NOMO-1 (cell line): ENCODE results near the gene APOL2.
A peak's percentile ranks its signal among the peaks of the same experiment; 100 is the strongest.
"Not testable (repeated sequence)": the region's sequence is repeated elsewhere in the genome, so short reads cannot be mapped to it uniquely, and the experiment has no call there.

ENCODE experiments used
- DNase-seq, 2 experiments: peaks; one replicate each; lab custom pipeline; 2025; ENCODE audit not compliant: unreplicated experiment in 2 of 2; lab: John Stamatoyannopoulos, UW

Gene APOL2

GRCh38 chr22:36263886-36264664 is 24.7 kb upstream of the APOL2 start:
- not testable (repeated sequence) for DNase-seq

- peak in 1 of 2 experiments; percentile 38 for DNase-seq
Observed at GRCh38 chr22:36263216-36263673, 23.9 kb upstream of the APOL2 start.

DNA sequence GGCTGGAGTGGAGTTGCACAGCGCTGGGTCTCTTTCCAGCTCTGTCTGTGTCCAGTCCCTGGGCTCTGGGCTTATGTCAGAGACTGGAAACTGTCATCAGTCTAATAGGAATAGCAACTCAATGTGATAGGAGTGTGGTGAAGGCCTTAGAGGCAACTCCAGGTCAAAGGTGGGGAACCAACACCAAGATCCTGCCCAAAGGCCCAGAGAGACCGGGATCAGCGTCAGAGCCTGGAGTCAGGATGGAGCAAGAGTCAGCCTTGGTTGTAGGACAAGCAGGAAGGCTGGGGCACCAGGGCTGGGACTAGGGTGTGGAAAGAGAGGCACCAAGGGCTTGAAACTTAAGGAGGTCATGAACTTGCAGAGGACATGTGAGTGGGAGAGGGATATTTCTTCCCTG is 23.0 kb upstream of the APOL2 start:
- DNase-seq = not testable (repeated sequence)

- DNase-seq = not testable (repeated sequence)
Observed at GRCh38 chr22:36261675-36262074, 22.3 kb upstream of the APOL2 start.

GRCh38 chr22:36259615-36260300 is 20.4 kb upstream of the APOL2 start:
- DNase-seq = no peak

DNA sequence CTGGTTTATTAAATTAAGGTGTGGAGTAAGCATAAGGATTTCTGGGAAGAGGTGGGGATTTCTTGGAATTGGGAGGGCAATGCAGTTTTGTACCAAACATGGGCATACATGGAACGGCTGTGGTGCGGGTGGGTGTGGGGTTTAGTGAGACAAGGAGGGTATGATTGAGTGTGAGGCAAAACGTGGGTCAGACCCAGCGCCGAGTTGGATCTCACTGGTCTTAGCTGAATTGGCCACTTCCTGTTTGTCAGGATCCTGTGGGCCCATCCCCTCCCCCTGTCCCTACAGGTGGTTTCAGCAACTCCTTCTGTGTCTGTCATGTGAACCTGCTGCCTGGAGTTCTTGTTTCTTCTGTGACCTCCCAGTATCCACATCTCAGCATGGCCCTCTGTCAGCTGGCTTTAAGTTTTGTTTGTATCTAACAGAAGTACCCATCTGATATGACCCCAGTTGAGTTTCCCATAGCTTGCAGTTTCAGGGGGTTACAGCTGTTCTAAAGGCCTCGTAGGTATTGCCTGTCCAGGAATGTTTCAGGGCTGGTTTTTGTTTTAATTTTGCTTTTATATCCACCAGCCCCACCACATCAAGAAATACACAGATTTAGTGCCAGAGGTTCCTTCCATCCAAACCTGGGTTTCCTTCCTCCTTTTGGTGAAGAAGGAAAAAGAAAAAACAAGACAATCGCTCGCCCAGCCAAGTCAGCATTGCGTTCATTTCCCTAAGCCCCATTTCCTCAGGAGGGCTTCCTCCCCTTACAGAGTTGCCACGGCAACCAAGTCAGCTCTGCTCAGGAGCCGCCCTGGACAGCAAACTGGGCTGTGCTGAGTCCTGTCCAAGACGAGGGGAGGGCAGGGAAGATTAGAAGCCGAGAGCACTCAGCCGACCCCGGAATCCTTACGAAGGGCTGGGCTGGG is 19.6 kb upstream of the APOL2 start:
- no peak for DNase-seq

DNA sequence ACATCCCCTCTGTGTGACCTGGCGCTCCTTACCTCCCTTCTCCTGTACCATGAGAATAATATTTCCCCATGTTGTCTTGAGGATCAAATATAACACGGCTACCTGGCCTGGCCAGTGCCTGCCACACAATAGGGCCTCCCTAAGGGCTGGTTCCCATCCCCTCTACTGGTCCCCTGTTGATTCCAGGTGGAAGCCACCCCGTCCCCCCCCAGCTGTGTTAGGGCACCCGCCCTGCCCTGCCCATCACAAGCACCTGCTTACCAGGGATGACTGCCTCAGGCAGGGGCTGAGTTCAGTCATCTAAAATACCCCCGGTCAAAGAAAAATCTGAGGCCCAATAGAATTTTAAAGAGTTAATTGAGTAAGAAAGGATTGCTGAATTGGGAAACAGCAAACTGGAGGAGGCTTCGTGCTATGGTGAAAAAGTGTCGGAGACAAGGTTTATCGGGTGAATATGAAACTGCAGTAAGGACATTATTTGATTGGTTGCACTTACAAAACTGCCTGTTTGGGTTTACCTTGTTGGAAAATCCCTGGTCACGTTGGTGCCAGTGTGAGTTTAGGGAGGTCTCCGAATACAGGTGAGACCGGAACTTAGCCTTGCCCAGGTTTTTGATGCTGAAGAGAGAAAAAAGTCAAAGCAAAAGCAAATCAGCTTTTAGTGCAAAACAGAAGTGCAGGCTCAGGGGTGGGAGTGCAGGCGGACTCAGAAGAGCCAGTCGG is 18.8 kb upstream of the APOL2 start:
- DNase-seq = no peak

DNA sequence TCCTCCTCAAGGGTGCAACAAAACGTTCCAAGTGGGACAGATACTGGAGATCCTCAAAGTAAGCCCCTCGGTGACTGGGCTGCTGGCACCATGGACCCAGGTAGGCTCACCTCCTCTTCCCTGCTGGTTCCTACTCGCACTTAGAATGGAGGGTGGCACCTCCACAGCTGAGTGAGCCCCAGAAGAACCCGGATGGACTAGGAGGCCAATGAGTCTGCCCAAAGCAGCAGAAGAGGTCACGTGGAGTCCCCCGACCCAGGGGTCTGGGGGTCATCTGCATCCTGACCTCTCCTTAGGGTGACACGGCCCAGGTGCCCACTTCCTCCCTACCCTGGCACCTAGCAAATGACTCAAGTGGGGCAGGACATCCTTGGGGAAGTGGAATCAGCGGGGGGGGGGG is 18.0 kb upstream of the APOL2 start:
- no peak for DNase-seq

DNA sequence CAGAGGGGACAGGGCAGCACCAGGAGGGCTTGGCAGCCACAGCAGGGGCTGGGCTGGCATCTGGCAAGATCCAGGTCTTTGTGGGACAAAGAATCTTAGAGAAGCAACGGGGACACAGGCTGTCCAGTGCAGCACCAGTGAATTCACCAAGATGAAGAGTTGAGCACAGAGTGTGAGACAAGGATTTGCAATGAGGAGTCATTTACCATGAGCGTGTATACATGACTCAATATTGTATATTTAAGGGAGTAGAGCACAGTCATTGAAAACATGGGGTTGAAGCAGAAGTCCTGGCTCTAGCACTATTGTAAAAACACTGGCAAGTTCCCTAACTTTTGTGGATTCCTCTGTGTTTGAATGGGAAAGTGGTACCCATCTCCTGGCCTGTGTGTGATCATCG is 17.2 kb upstream of the APOL2 start:
- no peak for DNase-seq

DNA sequence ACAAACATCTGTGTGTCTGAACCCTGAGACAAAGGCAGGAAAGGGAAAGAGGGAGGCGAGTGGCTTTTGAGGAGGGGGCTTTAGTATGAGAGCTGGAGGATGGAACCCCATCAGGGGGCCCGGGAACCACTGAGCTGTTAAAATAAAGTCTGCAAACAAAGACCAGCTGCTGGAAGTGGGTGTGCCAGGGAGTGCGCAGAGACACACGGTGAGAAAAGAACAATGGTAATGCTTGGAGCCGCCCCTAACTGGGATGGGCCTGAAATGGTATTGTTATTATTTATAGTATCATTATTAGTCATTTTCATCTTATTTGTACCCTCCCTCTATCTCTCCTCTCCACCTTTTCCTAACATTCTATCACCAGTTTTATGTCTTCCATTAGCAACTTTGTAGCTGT is 16.2 kb upstream of the APOL2 start:
- DNase-seq = not testable (repeated sequence)

GRCh38 chr22:36253523-36254490 is 14.5 kb upstream of the APOL2 start:
- DNase-seq = no peak

DNA sequence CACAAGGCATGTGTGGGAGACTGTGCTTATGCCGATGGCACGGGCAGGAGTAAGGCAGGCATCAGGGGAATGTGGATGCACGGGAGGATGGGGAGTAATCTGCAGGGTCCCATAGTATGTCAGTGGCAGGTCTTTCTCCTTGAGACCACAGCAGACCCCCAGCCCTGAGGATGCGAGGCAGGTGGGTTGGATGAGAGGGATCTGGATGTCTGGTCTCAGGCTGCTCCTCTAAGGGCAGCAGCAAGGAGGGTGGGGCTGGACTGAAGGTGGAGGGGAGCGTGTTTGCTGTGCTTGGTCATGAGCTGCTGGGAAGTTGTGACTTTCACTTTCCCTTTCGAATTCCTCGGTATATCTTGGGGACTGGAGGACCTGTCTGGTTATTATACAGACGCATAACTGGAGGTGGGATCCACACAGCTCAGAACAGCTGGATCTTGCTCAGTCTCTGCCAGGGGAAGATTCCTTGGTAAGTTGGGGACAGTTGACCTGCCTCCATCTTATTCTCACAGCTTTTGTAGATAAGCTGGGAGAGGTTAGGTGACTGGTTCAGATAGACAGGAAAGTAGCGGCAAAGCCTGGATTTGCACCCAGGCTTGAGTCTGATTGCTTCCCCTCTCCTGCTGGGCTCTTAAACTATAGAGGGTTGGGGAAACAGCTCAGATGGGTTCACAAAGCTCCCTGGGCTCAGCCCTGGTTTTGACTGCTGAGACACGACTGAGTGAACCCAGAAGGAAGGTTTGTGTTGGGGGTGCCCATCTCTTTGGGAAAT is 13.6 kb upstream of the APOL2 start, which contains the start of gene APOL1:
Gene APOL1, plus strand, starts transcription at position 380 of the 769 bp plus-strand sequence. CDS start 1,823 bp downstream, outside the sequence.
- DNase-seq = peak in 1 of 2 experiments; percentile 71

GRCh38 chr22:36251979-36252608 is 12.8 kb upstream of the APOL2 start:
- not testable (repeated sequence) for DNase-seq

DNA sequence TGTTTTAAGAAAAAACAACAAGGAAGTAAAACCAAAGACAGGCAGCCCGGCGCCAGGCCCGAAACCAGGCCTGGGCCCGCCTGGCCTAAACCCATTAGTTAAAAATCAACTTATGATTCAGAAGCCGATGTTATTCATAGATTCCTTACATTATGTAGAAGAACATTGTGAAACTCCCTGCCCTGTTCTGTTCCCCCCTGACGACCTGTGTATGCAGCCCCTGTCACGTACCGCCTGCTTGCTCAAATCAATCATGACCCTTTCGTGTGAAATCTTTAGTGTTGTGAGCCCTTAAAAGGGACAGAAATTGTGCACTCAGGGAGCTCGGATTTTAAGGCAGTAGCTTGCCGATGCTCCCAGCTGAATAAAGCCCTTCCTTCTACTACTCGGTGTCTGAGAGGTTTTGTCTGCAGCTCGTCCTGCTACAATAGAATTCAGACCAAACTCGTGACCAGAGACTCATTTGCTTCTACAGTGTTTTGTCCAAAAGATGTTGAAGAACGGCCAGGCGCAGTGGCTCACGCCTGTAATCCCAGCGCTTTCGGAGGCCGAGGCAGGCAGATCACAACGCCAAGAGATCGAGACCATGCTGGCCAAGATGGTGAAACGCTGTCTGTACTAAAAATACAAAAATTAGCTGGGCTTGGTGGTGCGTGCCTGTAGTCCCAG is 11.1 kb upstream of the APOL2 start:
- peak in 1 of 2 experiments; percentile 15 for DNase-seq

DNA sequence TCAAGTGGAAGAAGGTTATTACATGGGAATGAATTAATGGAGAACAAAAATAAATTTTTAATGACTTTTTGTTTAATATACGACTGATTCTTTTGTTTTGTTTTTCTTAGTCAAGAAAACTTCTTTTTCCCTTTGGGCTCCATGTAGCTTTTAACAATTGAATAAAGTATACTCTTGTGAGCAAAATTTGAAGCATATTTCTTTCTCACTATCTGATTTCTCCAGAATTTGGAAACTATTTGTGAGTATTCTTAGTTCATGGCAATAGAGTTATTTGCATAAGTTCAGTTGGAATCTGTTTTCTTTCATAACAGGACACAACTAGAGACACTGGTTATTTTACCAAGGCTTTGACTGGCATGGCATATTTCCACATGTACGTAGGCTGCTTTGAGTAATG is 9.8 kb upstream of the APOL2 start:
- DNase-seq = no peak

DNA sequence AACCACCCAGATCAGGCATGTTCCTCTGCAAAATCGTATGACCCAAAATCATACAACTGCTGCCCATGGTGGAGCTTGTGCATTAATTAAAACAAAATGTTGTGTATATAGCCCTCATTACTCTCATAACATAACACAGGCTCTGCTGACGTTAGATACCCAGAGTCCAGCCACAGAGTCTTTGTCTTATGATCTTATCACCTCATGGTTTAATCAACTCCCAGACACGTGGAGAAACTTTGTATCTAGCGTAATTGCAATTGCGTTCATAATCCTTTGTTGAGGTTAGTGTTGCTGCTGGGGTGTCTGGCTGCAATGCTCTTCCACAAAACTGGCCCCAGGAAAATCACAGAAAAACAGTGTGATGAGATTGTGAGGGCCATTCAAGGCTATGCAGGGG is 8.6 kb upstream of the APOL2 start:
- DNase-seq = no peak

GRCh38 chr22:36246718-36247117 is 7.4 kb upstream of the APOL2 start:
- no peak for DNase-seq
